Panc1 (cell line): Measurements from ENCODE around the gene TESK2. TPM values are rescaled to one million over a fixed set of nuclear protein-coding genes. Genes with fewer than 3 reads are reported as not detected.

Experiments used
- ATAC-seq: fragments of 200-7000 bp; cut with Tn5 transposase; 2 replicates; pipeline ENCODE4 v1.9.1; 2020; ENCODE audit warnings: mild to moderate bottlenecking, moderate library complexity
- BruUV-seq: library from RNA; stranded (reverse); fragments of 400-500 nt; replicated peaks from 2 replicates; lab custom pipeline; 2021; lab: Mats Ljungman, UMichigan
- CTCF ChIA-PET: fragments of 300-600 bp; sonication (Branson Sonifier 250); formaldehyde crosslinking; loops from one replicate; lab custom pipeline; 2022; ENCODE audit warnings: antibody characterized with exemption; lab: Charles Lee
- POLR2A ChIA-PET: fragments of 300-600 bp; sonication (Branson Sonifier 250); formaldehyde crosslinking; loops from one replicate; lab custom pipeline; 2022; ENCODE audit warnings: antibody characterized with exemption; lab: Charles Lee
- DNase-seq: peaks from one replicate; pipeline ENCODE4 v3.0.0-alpha.2; 2010; ENCODE audit warnings: low read depth, low spot score
- H3K27ac ChIP-seq: 2 replicates; pipeline ENCODE4 v1.5.1; 2011; ENCODE audit warnings: mild to moderate bottlenecking, low read length, inconsistent platforms
- H3K27me3 ChIP-seq: fragments of 200-500 bp; sonication (Bioruptor generic); 2 replicates; pipeline ENCODE4 v1.6.0; 2014; ENCODE audit warnings: low read length, inconsistent platforms; ENCODE audit not compliant: control insufficient read depth, insufficient read depth
- H3K36me3 ChIP-seq: fragments of 200-500 bp; sonication (Bioruptor generic); 2 replicates; pipeline ENCODE4 v1.5.1; 2014; ENCODE audit warnings: inconsistent platforms, mild to moderate bottlenecking, low read length, moderate library complexity; ENCODE audit not compliant: control insufficient read depth, insufficient read depth
- H3K4me1 ChIP-seq: 2 replicates; pipeline ENCODE4 v1.5.1; 2011; ENCODE audit warnings: inconsistent platforms, mild to moderate bottlenecking, low read length, moderate library complexity; ENCODE audit not compliant: control insufficient read depth, insufficient read depth
- H3K4me3 ChIP-seq, 2 experiments: 2 replicates each; pipeline ENCODE4 v1.5.1; 2011 to 2012; ENCODE audit warnings: low read depth in 2 of 2, low read length in 2 of 2, mild to moderate bottlenecking in 2 of 2, inconsistent platforms in 1 of 2, moderate library complexity in 1 of 2
- H3K9me3 ChIP-seq: fragments of 200-500 bp; sonication (Bioruptor generic); 2 replicates; pipeline ENCODE4 v1.5.1; 2014; ENCODE audit warnings: low read depth, mild to moderate bottlenecking, inconsistent platforms, low read length, moderate library complexity; ENCODE audit not compliant: control insufficient read depth, insufficient read depth
- CTCF ChIP-seq: fragments of 450-650 bp; IDR thresholded peaks from 2 replicates; pipeline ENCODE4 v1.5.1; 2017; ENCODE audit warnings: mild to moderate bottlenecking
- POLR2AphosphoS5 ChIP-seq: IDR thresholded peaks from 2 replicates; pipeline ENCODE4 v1.6.1; 2012; ENCODE audit warnings: mild to moderate bottlenecking, low read depth, low read length, moderate library complexity
- REST ChIP-seq, 2 experiments: IDR thresholded peaks; 2 replicates each; pipeline ENCODE4 v1.6.1; 2011 to 2012; ENCODE audit warnings: low read depth in 2 of 2, control low read depth in 1 of 2, low read length in 1 of 2, mild to moderate bottlenecking in 1 of 2, moderate library complexity in 1 of 2; ENCODE audit not compliant: insufficient read depth in 1 of 2
- SIN3A ChIP-seq: IDR thresholded peaks from 2 replicates; pipeline ENCODE4 v1.6.1; 2012; ENCODE audit warnings: low read depth, mild to moderate bottlenecking, low read length, moderate library complexity, borderline replicate concordance; ENCODE audit not compliant: insufficient read depth
- TCF7L2 ChIP-seq: IDR thresholded peaks from 2 replicates; pipeline ENCODE4 v1.6.1; 2011; ENCODE audit warnings: mild to moderate bottlenecking, low read depth, low read length, inconsistent platforms
- in situ Hi-C: cut with HindIII; loops from 2 replicates; pipeline ENCODE4 v1.10.0; 2016; ENCODE audit warnings: low sequenced_read_pairs, low pct_unique_long_range_greater_than_20kb
- intact Hi-C: fragments of 100-400 bp; cut with micrococcal nuclease; formaldehyde crosslinking; loops from one replicate; pipeline ENCODE4 v1.10.0; 2022; ENCODE audit not compliant: unreplicated experiment
- total RNA-seq: library from RNA; stranded (reverse); gene quantifications from one replicate; pipeline ENCODE4 v1.2.1, GENCODE V29; 2021; ENCODE audit not compliant: unreplicated experiment

The TESK2 gene
- total RNA-seq, 1 experiment from 2014 or later = 3.3 TPM

- in situ Hi-C loops = no loop called here
- Histone ChIP-seq H3K9me3 (no peaks in the 10 kb centered on the region), H3K4me3 (no peak overlapping the region), H3K4me1 (0 out of 2 replicates have a peak, but pooled peaks cover 3% of the 10 kb centered on the region), H3K27me3 (no peaks in the 10 kb centered on the region; the same call in 1 of the 2 replicates), H3K36me3 (no peaks in the 10 kb centered on the region), H3K27ac (no peak overlapping the region)
- CTCF ChIA-PET = no interaction called here
- no TSS peak for BruUV-seq
- POLR2A ChIA-PET = interaction anchor here (0.6 kb wide), 2 partner anchors 63 to 743 kb away, joined by 3 to 5 read pairs; no protein-coding TSS in a partner anchor
- TF ChIP-seq SIN3A (no peak), REST (IDR thresholded peaks at IDR 0.05; ENCODE audit: insufficient read depth in 1 of 2, low read depth in 2 of 2, low read length in 1 of 2) (no peak), POLR2AphosphoS5 (no peak), CTCF (no peak), TCF7L2 (no peak)
- no peak for DNase-seq
- no peak for ATAC-seq
- intact Hi-C loops = no loop called here
Measured at GRCh38 chr1:45488666-45489377, 2.1 kb downstream of the TESK2 start.

GRCh38 chr1:45485949-45486348 is 5.0 kb downstream of the TESK2 start:
- Histone ChIP-seq H3K27me3 (no peaks in the 10 kb centered on the region; the same call in 1 of the 2 replicates), H3K4me1 (no peaks in the 10 kb centered on the region), H3K27ac (no peak overlapping the region), H3K36me3 (no peaks in the 10 kb centered on the region), H3K4me3 (no peak overlapping the region), H3K9me3 (no peaks in the 10 kb centered on the region)
- in situ Hi-C loops (no loop called here), intact Hi-C loops (no loop called here)
- no peak for ATAC-seq
- no peak for DNase-seq
- ChIA-PET POLR2A (interaction anchor here (0.6 kb wide), 2 partner anchors 92 to 282 kb away, joined by 3 read pairs; no protein-coding TSS in a partner anchor), CTCF (no interaction called here)
- BruUV-seq = no TSS peak
- TF ChIP-seq POLR2AphosphoS5 (no peak), SIN3A (no peak), REST (IDR thresholded peaks at IDR 0.05; ENCODE audit: insufficient read depth in 1 of 2, low read depth in 2 of 2, low read length in 1 of 2) (no peak), CTCF (no peak), TCF7L2 (no peak)
